ENCODE measurements around the gene SASH3.

The SASH3 gene

DNA sequence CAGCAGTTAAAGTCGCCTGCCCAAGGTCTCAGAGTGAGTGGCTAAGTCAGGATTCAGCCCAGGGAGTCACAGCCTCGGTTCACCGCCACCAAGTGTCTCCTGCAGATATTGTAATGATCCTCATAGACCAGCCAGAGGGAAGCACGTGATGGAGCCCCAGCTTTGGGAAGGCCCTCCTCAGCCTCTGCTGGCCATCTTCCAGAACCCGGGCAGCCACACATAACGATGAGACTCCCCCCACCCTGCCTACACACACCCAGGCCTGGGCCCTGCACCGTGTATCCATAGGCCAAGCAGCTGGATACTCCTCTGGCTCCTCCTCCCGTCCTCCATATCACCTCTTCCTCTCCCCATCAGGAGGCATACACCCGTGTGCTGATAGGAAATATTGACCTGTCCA lies 19.6 kb upstream of the SASH3 start:
- TF ChIP-seq, protein P1, sequence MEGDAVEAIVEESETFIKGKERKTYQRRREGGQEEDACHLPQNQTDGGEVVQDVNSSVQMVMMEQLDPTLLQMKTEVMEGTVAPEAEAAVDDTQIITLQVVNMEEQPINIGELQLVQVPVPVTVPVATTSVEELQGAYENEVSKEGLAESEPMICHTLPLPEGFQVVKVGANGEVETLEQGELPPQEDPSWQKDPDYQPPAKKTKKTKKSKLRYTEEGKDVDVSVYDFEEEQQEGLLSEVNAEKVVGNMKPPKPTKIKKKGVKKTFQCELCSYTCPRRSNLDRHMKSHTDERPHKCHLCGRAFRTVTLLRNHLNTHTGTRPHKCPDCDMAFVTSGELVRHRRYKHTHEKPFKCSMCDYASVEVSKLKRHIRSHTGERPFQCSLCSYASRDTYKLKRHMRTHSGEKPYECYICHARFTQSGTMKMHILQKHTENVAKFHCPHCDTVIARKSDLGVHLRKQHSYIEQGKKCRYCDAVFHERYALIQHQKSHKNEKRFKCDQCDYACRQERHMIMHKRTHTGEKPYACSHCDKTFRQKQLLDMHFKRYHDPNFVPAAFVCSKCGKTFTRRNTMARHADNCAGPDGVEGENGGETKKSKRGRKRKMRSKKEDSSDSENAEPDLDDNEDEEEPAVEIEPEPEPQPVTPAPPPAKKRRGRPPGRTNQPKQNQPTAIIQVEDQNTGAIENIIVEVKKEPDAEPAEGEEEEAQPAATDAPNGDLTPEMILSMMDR (IDR thresholded peaks at IDR 0.05; ENCODE audit: low read depth, low read length) = no peak
- no peak overlapping the region for H3K4me3 ChIP-seq (ENCODE audit: low read depth, low read length)

DNA sequence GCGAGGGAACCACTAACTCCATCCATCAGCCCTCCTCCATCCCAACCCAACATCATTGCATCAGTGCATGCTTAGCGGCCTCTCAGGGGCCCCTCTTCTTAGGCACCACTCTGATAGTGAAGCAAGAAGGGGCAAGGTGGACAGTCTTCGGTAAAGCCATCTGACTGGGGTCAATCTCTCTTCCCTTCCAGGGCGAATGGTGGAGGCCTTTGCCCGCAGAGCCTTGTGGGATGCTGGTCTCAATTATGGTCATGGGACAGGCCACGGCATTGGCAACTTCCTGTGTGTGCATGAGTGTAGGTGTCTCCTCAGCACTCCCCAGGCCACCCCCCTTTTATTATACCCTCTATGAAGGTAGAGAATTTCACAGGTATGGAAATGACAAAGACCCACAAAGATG lies 18.8 kb upstream of the SASH3 start:
- TF ChIP-seq, protein P1 (IDR thresholded peaks at IDR 0.05; ENCODE audit: low read depth, low read length) = no peak
- H3K4me3 ChIP-seq (ENCODE audit: low read depth, low read length) = no peak overlapping the region

- H3K4me3 ChIP-seq (ENCODE audit: low read depth, low read length) = no peak overlapping the region
- TF ChIP-seq, protein P1 (IDR thresholded peaks at IDR 0.05; ENCODE audit: low read depth, low read length) = no peak
Measured at GRCh38 chrX:129761596-129761995, 18.2 kb upstream of the SASH3 start.

- TF ChIP-seq, protein P1 (IDR thresholded peaks at IDR 0.05; ENCODE audit: low read depth, low read length) = no peak
- no peak overlapping the region for H3K4me3 ChIP-seq (ENCODE audit: low read depth, low read length)
Measured at GRCh38 chrX:129762448-129762847, 17.3 kb upstream of the SASH3 start.

DNA sequence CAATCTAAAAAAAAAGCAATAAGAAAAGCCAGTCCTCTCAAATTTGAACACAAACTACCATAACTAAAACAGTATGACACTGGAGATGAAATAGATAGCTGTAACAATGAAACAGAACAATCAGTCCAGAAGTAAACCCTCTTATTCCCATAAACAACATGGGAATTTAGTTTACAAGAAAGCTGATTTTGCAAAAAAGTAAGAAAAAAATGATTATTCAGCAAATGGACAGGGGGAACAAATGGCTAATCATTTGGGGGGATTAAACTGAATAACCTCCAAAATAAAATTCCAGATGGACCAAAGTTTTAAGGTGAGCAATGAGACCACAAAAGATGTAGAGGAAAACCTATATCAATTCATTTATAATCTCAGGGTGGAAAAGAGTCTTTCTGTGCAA lies 16.1 kb upstream of the SASH3 start:
- TF ChIP-seq, protein P1 (IDR thresholded peaks at IDR 0.05; ENCODE audit: low read depth, low read length) = no peak
- H3K4me3 ChIP-seq (ENCODE audit: low read depth, low read length) = no peak overlapping the region

DNA sequence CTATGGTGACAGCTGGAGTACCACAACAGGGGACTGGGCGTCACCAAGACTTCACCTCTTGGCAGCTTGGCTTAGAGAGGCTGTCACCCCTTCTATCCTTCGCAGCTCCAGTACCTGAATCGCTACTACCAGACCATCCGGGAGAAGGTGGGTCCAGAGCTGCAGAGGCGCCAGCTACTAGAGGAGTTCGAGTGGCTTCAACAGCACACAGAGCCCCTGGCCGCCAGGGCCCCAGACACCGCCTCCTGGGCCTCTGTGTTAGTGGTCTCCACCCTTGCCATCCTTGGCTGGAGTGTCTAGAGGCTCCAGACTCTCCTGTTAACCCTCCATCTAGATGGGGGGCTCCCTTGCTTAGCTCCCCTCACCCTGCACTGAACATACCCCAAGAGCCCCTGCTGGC lies 11.6 kb upstream of the SASH3 start:
- TF ChIP-seq, protein P1 (IDR thresholded peaks at IDR 0.05; ENCODE audit: low read depth, low read length) = no peak
- no peak overlapping the region for H3K4me3 ChIP-seq (ENCODE audit: low read depth, low read length)

DNA sequence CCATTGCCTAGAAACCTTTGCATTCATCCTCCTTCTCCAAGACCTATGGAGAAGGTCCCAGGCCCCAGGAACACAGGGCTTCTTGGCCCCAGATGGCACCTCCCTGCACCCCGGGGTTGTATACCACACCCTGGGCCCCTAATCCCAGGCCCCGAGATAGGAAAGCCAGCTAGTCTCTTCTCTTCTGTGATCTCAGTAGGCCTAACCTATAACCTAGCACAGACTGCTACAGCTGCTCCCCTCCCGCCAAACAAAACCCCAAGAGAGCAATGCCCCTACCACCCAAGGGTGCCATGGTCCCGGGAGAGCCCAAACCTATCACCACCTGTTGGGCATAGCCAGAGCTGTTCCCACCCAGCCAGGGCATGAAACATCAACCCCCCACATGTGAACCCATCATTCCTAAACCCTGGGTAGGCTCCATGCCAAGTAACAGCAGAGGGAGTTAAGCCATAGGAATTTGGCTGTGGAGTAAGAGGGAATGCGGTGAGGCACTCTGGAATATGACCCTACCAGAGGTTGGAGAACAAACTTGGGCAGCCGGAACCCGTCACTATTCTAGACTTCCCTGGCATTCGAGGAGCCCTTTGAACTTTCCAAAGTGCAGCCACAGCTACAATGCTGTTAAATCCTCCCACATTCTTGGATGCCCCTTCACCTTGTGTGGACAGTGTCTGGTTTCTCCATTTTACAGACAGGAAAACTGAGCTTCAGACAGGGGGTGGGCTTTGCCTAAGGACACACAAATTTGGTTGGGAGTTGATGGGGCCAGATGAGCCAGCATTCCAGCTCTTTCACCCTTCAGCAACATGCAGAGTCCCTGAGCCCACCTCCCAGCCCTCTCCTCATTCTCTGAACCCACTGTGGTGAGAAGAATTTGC lies 10.9 kb upstream of the SASH3 start:
- TF ChIP-seq, protein P1 (IDR thresholded peaks at IDR 0.05; ENCODE audit: low read depth, low read length) = no peak
- no peak overlapping the region for H3K4me3 ChIP-seq (ENCODE audit: low read depth, low read length)
